OCI-M2 (cell line): ENCODE results near the gene UBE2Q2.
"Not testable (repeated sequence)": the region's sequence is repeated elsewhere in the genome, so short reads cannot be mapped to it uniquely, and the experiment has no call there.

Experiments used
- DNase-seq: peaks from one replicate; lab custom pipeline; 2025; ENCODE audit not compliant: unreplicated experiment; lab: John Stamatoyannopoulos, UW

UBE2Q2 gene

GRCh38 chr15:75842722-75843677 lies at the start of gene UBE2Q2:
UBE2Q2 (plus strand) TSS chr15:75843447; CDS start chr15:75843667, 220 bp downstream.
- no peak for DNase-seq

- no peak for DNase-seq
Observed at GRCh38 chr15:75796321-75796720, 46.9 kb upstream of the UBE2Q2 start.

GRCh38 chr15:75797146-75797545 lies 46.1 kb upstream of the UBE2Q2 start:
- not testable (repeated sequence) for DNase-seq

GRCh38 chr15:75799190-75799589 lies 44.1 kb upstream of the UBE2Q2 start:
- no peak for DNase-seq

GRCh38 chr15:75800409-75800808 lies 42.8 kb upstream of the UBE2Q2 start:
- not testable (repeated sequence) for DNase-seq

GRCh38 chr15:75801859-75802593 lies 41.2 kb upstream of the UBE2Q2 start:
- peak; percentile 56 for DNase-seq

GRCh38 chr15:75807486-75807885 lies 35.8 kb upstream of the UBE2Q2 start:
- DNase-seq, result not testable (repeated sequence)

GRCh38 chr15:75808009-75808408 lies 35.2 kb upstream of the UBE2Q2 start:
- DNase-seq, result not testable (repeated sequence)

- no peak for DNase-seq
Observed at GRCh38 chr15:75808563-75808962, 34.7 kb upstream of the UBE2Q2 start.

GRCh38 chr15:75809986-75810750 lies 33.1 kb upstream of the UBE2Q2 start:
- no peak for DNase-seq

- no peak for DNase-seq
Observed at GRCh38 chr15:75810874-75811498, 32.3 kb upstream of the UBE2Q2 start.

GRCh38 chr15:75811626-75812025 lies 31.6 kb upstream of the UBE2Q2 start:
- DNase-seq, result no peak

GRCh38 chr15:75814794-75815193 lies 28.5 kb upstream of the UBE2Q2 start:
- DNase-seq, result no peak

- no peak for DNase-seq
Observed at GRCh38 chr15:75815811-75816719, 27.2 kb upstream of the UBE2Q2 start.

- DNase-seq, result no peak
Observed at GRCh38 chr15:75817138-75817935, 25.9 kb upstream of the UBE2Q2 start.

- no peak for DNase-seq
Observed at GRCh38 chr15:75820206-75820605, 23.0 kb upstream of the UBE2Q2 start.

GRCh38 chr15:75821786-75822345 lies 21.4 kb upstream of the UBE2Q2 start:
- no peak for DNase-seq

GRCh38 chr15:75822685-75823278 lies 20.5 kb upstream of the UBE2Q2 start:
- DNase-seq, result no peak
